Measurements from ENCODE around the gene GAS2L1. TPM values are rescaled to one million over a fixed set of nuclear protein-coding genes. Genes with fewer than 3 reads are reported as not detected.
A peak's percentile ranks its signal among the peaks of the same experiment; 100 is the strongest.

Gene GAS2L1
- total and polyA plus RNA-seq, 2 donors (not counting 3 experiments of a cell fraction or from before 2014, with no cell fraction given), result 30.5 to 44.0 TPM

DNA sequence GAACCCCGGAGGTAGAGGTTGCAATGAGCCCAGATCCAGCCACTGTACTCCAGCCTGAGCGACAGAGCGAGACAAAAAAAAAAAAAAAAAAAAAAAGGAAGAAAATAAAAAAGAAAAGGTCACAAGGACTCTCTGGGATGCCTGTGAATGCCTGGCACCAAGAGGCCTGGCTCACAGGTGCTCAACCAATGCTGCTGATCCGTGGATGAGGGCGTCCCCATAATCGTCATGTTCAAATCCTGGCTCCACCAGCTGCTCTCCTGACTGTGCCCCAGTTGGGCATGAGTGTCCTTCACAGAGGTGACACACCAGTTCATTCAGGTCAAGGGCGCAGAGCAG lies 645 bp upstream of the GAS2L1 start:
- H3K4me2 ChIP-seq (ENCODE audit: insufficient read depth, low read length), result no peak overlapping the region
- TF ChIP-seq JUN (IDR thresholded peaks at IDR 0.05; ENCODE audit: borderline replicate concordance, insufficient read depth, insufficient read length, low read depth), result no peak
- BruUV-seq (replicated peaks), result no TSS peak
- H4K20me1 ChIP-seq (replicated peaks; ENCODE audit: control insufficient read depth, extremely low read depth, insufficient read depth, low read length), result no peaks in the 10 kb centered on the region
- no peaks in the 10 kb centered on the region for H3K9me1 ChIP-seq (replicated peaks; ENCODE audit: control insufficient read depth, extremely low read depth, insufficient read depth, low read length)
- H3K4me3 ChIP-seq (replicated peaks in 1 of 3; ENCODE audit: insufficient read depth in 1 of 3, low read depth in 1 of 3, low read length in 3 of 3), result peak overlapping the region in 1 of 3 experiments; percentile 85
- peaks cover 0 to 4% of the 10 kb centered on the region in 2 experiments for H3K36me3 ChIP-seq (ENCODE audit: control insufficient read depth in 2 of 2, extremely low read depth in 1 of 2, insufficient read depth in 2 of 2, low read length in 2 of 2)
- CTCF ChIA-PET, result interaction anchor here (1.1 to 2.0 kb wide), 5 partner anchors 11 to 54 kb away, joined by 3 to 16 read pairs (median 5); no protein-coding TSS in a partner anchor
- peaks cover 33% of the 10 kb centered on the region for H3K4me1 ChIP-seq (ENCODE audit: control insufficient read depth, extremely low read depth, insufficient read depth, low read length)
- no peaks in the 10 kb centered on the region for H3K27me3 ChIP-seq (ENCODE audit: control insufficient read depth in 2 of 2, insufficient read depth in 2 of 2, low read length in 2 of 2)
- peak overlapping the region; percentile 93 for H2AFZ ChIP-seq (ENCODE audit: low read depth, low read length)
- FAIRE-seq (no peak), DNase-seq (ENCODE audit: low read depth, low spot score) (no peak)
- no peak overlapping the region for H3K9ac ChIP-seq (replicated peaks; ENCODE audit: extremely low read depth, insufficient read depth, low read length)
- no peaks in the 10 kb centered on the region for H3K9me3 ChIP-seq (replicated peaks; ENCODE audit: control insufficient read depth, insufficient read depth, low read length)
- dilution Hi-C loops (cut with MboI; ENCODE audit: extremely low pct_ligation_motif_present, low sequenced_read_pairs) (no loop called here), intact Hi-C loops (cut with micrococcal nuclease) (loop anchor here (1.0 to 5.0 kb wide), 2 partner anchors 39 to 53 kb away; partner anchors contain the start of genes EWSR1 and RHBDD3)
- POLR2A ChIA-PET, result no interaction called here
- H3K27ac ChIP-seq (ENCODE audit: insufficient read depth, low read depth, low read length), result no peak overlapping the region
- H3K79me2 ChIP-seq (ENCODE audit: control insufficient read depth, insufficient read depth, low read length), result peaks cover 9% of the 10 kb centered on the region

DNA sequence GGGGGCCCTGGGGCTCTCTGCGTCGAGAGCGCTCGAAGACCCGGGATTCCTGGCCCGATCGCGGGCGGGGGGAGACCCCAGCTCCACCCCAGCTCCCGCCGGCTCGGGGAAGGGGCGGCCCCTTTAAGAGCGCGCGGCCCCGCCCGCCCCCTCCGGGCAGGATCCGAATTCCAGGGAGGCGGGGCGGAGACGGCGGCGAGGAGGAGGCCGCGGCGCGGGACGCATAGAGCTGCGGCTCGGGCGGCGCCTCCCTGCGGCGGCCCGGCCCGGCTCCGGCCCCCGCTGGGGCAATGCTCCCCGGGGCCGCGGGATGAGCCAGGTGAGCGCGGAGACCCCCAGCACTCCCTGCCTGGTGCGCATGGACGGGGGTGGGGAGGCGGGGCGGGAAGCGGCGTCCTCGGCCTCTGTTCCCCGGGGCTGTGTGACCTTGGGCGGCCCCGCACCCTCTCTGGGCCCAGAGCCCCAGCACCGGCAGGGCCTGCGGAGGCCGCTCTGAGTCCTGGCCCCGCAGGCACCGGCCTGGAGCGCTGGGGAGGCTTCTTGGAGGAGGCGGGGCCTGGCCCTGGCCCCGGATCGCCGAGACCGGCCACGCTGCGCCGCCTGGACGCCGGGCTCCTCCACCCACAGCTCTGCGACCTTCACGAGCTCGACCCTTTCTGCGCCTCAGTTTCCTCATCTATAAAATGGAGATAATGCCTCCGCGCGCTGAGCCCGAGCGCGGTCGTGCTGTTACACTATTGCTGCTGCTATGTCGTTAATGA lies 565 bp downstream of the GAS2L1 start:
- FAIRE-seq (peak; percentile 59), DNase-seq (ENCODE audit: low read depth, low spot score) (peak; percentile 71)
- no peak for TF ChIP-seq EZH2 (IDR thresholded peaks at IDR 0.05; ENCODE audit: borderline replicate concordance, low read depth, low read length, severe bottlenecking)
- TF ChIP-seq POLR2AphosphoS5 (IDR thresholded peaks at IDR 0.05; ENCODE audit: insufficient read depth, low read depth, low read length), result peak; percentile 53
- TF ChIP-seq, protein P1, sequence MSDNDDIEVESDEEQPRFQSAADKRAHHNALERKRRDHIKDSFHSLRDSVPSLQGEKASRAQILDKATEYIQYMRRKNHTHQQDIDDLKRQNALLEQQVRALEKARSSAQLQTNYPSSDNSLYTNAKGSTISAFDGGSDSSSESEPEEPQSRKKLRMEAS (IDR thresholded peaks at IDR 0.05; ENCODE audit: insufficient read depth, insufficient read length), result no peak
- TF ChIP-seq JUN (IDR thresholded peaks at IDR 0.05; ENCODE audit: borderline replicate concordance, insufficient read depth, insufficient read length, low read depth), result no peak
- TF ChIP-seq, protein P2, sequence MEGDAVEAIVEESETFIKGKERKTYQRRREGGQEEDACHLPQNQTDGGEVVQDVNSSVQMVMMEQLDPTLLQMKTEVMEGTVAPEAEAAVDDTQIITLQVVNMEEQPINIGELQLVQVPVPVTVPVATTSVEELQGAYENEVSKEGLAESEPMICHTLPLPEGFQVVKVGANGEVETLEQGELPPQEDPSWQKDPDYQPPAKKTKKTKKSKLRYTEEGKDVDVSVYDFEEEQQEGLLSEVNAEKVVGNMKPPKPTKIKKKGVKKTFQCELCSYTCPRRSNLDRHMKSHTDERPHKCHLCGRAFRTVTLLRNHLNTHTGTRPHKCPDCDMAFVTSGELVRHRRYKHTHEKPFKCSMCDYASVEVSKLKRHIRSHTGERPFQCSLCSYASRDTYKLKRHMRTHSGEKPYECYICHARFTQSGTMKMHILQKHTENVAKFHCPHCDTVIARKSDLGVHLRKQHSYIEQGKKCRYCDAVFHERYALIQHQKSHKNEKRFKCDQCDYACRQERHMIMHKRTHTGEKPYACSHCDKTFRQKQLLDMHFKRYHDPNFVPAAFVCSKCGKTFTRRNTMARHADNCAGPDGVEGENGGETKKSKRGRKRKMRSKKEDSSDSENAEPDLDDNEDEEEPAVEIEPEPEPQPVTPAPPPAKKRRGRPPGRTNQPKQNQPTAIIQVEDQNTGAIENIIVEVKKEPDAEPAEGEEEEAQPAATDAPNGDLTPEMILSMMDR (IDR thresholded peaks at IDR 0.05; ENCODE audit: extremely low read depth in 1 of 2, insufficient read depth in 1 of 2, low read depth in 1 of 2, low read length in 2 of 2), result peak in 1 of 2 donors; percentile 4
- no peak for TF ChIP-seq GATA2 (IDR thresholded peaks at IDR 0.05; ENCODE audit: insufficient read depth, insufficient read length, low read depth, low read length)
- TF ChIP-seq MYC (IDR thresholded peaks at IDR 0.05; ENCODE audit: low read depth, low read length), result no peak
- peak; percentile 51 for TF ChIP-seq POLR2A (IDR thresholded peaks at IDR 0.05; ENCODE audit: low read depth, low read length)
- no peak for TF ChIP-seq FOS (IDR thresholded peaks at IDR 0.05; ENCODE audit: borderline replicate concordance, insufficient read depth, low read length)
- Histone ChIP-seq H3K9ac (replicated peaks; ENCODE audit: extremely low read depth, insufficient read depth, low read length) (peak overlapping the region; percentile 77), H3K9me3 (replicated peaks; ENCODE audit: control insufficient read depth, insufficient read depth, low read length) (no peaks in the 10 kb centered on the region), H3K9me1 (replicated peaks; ENCODE audit: control insufficient read depth, extremely low read depth, insufficient read depth, low read length) (no peaks in the 10 kb centered on the region), H3K36me3 (ENCODE audit: control insufficient read depth in 2 of 2, extremely low read depth in 1 of 2, insufficient read depth in 2 of 2, low read length in 2 of 2) (peaks cover 0 to 3% of the 10 kb centered on the region in 2 experiments), H3K4me1 (ENCODE audit: control insufficient read depth, extremely low read depth, insufficient read depth, low read length) (peaks cover 38% of the 10 kb centered on the region), H4K20me1 (replicated peaks; ENCODE audit: control insufficient read depth, extremely low read depth, insufficient read depth, low read length) (no peaks in the 10 kb centered on the region), H3K4me2 (ENCODE audit: insufficient read depth, low read length) (peak overlapping the region; percentile 85), H3K4me3 (replicated peaks in 1 of 3; ENCODE audit: insufficient read depth in 1 of 3, low read depth in 1 of 3, low read length in 3 of 3) (peak overlapping the region; percentile 82 to 85 (median 84)), H3K79me2 (ENCODE audit: control insufficient read depth, insufficient read depth, low read length) (peaks cover 9% of the 10 kb centered on the region), H2AFZ (ENCODE audit: low read depth, low read length) (peak overlapping the region; percentile 86), H3K27ac (ENCODE audit: insufficient read depth, low read depth, low read length) (peak overlapping the region; percentile 87), H3K27me3 (ENCODE audit: control insufficient read depth in 2 of 2, insufficient read depth in 2 of 2, low read length in 2 of 2) (no peaks in the 10 kb centered on the region)
- no TSS peak for BruUV-seq (replicated peaks)
- CTCF ChIA-PET, result interaction anchor here (1.0 to 2.0 kb wide), 7 partner anchors 10 to 198 kb away, joined by 3 to 16 read pairs (median 5); no protein-coding TSS in a partner anchor
- POLR2A ChIA-PET, result interaction anchor here (0.6 kb wide), 1 partner anchor 14 kb away, joined by 3 read pairs; no protein-coding TSS in a partner anchor
- dilution Hi-C loops (cut with MboI; ENCODE audit: extremely low pct_ligation_motif_present, low sequenced_read_pairs), result no loop called here
- intact Hi-C loops (cut with micrococcal nuclease), result loop anchor here (1.0 to 5.0 kb wide), 2 partner anchors 40 to 52 kb away; partner anchors contain the start of genes EWSR1 and RHBDD3
